ENCODE results near the gene FADD.
"Not testable (repeated sequence)": the region's sequence is repeated elsewhere in the genome, so short reads cannot be mapped to it uniquely, and the experiment has no call there.

Gene FADD

GRCh38 chr11:70183032-70183431, 20.1 kb upstream of the FADD start:
- DNase-seq = no peak

- DNase-seq = no peak
These were observed 19.5 kb upstream of the FADD start for GRCh38 chr11:70183483-70184176.

GRCh38 chr11:70184396-70184795, 18.7 kb upstream of the FADD start:
- no peak for DNase-seq

- DNase-seq = no peak
These were observed 17.6 kb upstream of the FADD start for GRCh38 chr11:70185348-70186055.

- no peak for DNase-seq
These were observed 16.7 kb upstream of the FADD start for GRCh38 chr11:70186420-70186819.

GRCh38 chr11:70186936-70187335, 16.2 kb upstream of the FADD start:
- no peak for DNase-seq

- no peak for DNase-seq
These were observed 15.3 kb upstream of the FADD start for GRCh38 chr11:70187771-70188170.

- no peak for DNase-seq
These were observed 13.5 kb upstream of the FADD start for GRCh38 chr11:70189622-70190021.

- peak; percentile 24 for DNase-seq
These were observed 11.5 kb upstream of the FADD start for GRCh38 chr11:70191495-70192140.

- DNase-seq = no peak
These were observed 10.3 kb upstream of the FADD start for GRCh38 chr11:70192666-70193410.

GRCh38 chr11:70193411-70194292, 9.4 kb upstream of the FADD start:
- no peak for DNase-seq

- no peak for DNase-seq
These were observed 8.0 kb upstream of the FADD start for GRCh38 chr11:70194792-70195791.

GRCh38 chr11:70200212-70200844, 2.8 kb upstream of the FADD start:
- no peak for DNase-seq

GRCh38 chr11:70201047-70201446, 2.0 kb upstream of the FADD start:
- not testable (repeated sequence) for DNase-seq

GRCh38 chr11:70201882-70202861, 924 bp upstream of the FADD start:
- DNase-seq = no peak

- DNase-seq = no peak
These were observed 812 bp downstream of the FADD start for GRCh38 chr11:70203751-70204465.

- DNase-seq = no peak
These were observed 1.3 kb downstream of the FADD start for GRCh38 chr11:70204466-70204799.

GRCh38 chr11:70205049-70205725, 2.1 kb downstream of the FADD start:
- no peak for DNase-seq
